Stimulated activated CD8-positive, alpha-beta memory T cell treated with anti-CD3 and anti-CD28 coated beads, Interleukin-7, amount 100 ng/mL, for 48 hours (primary cell): ENCODE results near the gene TNP1.

ENCODE experiments used
- DNase-seq, 2 donors: peaks; one replicate each; pipeline ENCODE4 v3.0.0-alpha.2; 2020; ENCODE audit warnings: low read depth in 1 of 2; ENCODE audit errors: extremely low read depth in 1 of 2

Gene TNP1, protein sequence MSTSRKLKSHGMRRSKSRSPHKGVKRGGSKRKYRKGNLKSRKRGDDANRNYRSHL

DNA sequence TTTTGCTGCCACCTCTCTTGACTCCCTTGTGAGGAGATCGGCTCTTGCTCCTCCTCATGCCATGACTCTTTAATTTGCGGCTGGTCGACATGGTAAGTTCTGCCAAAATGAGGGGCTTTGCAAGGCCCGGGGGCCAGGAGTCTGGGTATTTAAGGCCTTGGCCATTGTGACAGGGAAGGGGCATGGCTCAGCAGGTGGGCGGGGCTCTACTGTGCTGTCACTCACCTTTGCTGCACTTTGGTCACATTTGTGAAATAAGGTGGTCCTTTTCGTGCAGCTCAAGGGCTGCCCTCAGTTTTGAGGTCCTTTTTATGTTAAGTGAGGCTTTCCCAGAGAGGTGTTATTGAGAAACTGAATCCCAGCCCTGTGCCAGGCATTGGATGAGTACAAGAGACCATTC, at the start of gene TNP1:
TSS of gene TNP1 (minus strand) at position 121 of the 400 bp plus-strand sequence. CDS start at position 91, 30 bp downstream.
- DNase-seq: no peak

DNA sequence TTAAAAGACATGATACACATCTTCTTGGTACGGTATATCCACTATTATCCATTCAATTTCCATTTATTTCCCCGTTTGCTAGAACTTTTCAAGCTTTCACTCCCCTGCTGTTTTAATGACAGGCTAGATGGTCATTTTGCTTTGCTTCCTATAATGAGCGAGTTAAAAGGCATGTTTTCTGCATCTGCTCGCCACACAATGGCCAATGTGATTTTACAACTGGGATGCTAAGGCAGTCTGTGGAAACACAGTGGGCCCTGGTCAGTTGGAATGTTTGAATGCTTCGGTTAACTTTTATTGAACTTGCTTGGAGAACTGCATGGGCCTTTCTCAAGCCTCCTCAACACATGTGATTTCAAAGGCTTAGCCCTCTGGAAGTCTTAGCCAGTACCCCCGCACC, 48.4 kb upstream of the TNP1 start:
- DNase-seq: no peak

DNA sequence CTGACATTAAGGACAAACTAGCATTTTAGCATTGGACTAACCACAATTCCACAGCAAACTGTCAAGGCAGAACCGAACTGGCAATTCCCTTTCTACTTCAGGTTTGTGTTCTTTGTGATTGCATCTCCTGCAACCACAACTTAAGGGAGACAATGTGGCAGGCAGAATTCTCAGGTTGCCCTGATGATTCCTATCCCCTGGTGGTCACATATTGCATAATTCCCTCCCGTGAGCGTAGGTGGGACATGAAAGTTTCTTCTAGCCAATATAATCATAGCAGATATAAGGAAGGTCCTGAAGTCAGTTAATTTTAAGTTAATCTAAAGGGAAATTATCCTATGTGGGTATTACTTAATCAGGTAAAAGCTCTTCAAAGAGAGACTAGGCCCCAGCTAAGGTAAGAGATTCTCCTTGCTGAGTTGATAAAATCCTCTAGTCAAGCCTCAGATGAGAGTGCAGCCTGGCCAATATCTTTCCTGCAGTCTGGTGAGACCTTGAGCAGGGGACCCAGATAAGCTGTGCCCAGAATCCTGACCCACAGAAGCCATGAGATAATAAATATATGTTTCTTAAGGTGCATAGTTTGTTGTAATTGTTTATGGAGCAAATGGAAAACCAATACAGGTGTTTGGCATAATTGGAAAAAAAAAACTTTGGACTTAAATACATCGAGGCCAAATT, 45.9 kb upstream of the TNP1 start:
- DNase-seq: no peak

DNA sequence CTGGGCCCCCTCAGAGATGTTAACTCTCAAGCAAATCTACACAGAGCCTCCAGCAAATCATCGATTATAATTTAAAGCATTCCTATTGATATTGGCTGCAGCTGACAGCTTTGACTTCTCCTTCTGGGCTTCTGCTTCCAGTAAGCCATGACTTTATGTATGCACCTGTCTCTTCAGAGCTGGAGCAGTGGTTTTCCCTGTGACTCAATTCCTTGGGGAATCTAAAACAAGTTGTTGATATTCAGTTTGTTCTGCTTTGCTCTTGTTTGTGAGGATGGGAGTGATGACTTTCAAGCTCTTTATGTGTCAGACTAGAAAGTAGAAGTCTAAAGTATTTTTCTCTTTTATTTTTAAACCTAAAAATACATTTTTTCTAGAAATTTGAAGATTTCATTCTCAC, 45.1 kb upstream of the TNP1 start:
- no peak for DNase-seq

DNA sequence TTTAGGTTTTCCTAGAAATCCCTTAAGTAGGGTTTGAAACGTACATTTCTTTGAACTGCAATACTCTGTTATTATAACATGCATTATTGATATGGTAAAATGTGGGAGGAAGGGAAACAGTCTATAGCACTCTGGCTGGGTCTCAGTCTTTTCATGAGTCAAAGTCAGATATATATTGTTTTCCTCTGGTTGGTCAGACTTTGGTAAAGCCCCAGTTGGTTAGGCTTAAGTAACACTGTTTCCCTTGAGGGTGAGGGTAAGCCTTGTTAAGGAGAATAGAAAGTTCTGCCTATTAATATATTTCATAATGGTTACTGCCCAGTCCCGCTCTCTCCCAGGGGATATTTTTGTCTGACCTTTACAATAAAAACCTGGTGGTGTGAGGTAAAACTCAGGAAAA, 44.7 kb upstream of the TNP1 start:
- no peak for DNase-seq

DNA sequence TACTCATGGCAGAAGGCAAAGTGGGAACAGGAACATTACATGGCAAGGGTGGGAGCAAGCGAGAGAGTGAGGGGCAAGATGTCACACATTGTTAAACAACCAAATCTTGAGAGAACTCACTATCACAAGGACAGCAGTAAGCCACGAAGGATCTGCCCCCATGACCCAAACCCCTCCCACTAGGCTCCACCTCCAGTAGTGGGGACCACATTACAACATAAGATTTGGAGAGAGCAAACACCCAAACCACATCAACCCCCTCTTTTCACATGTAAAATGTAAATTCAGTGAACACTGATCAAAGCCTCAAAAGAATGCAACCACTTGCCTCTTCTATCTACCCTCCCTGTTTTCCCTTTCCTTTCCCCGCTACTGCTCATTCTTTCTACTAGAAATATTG, 43.6 kb upstream of the TNP1 start:
- DNase-seq: no peak

DNA sequence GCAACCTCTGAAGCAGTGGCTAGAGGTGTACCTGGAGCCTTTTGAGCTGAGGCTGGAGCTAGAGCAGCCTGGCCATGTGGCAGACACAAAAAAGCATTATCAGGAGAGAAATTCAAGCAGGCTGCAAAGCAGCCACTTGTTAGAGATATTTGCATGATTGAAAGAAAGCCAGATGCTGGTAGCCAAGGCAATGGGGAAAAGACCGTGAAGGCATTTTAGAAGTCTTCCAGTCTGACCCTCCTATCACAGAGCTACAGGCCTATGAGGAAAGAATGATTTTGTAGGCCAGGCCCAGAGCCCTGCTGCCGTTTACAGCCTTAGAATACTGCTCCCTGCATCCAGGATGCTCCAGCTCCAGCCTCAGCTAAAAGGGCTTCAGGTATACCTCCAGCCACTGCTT, 41.4 kb upstream of the TNP1 start:
- no peak for DNase-seq

DNA sequence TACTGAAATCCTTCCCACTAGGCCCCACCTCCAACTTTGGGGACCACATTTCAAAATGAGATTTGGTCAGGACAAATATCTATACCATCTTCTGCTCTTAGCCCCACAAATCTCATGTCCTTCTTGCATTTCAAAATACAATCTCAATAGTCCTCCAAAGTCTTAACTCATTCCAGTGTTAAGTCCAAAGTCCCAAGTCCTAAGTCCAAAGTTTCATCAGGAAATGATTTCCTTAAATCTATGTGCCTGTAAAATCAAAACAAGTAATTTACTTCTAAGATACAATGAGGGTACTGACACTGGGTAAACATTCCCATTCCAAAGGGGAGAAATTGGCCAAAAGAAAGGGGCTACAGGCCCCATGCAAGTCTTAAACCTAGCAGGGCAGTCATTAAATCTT, 40.5 kb upstream of the TNP1 start:
- DNase-seq: no peak

DNA sequence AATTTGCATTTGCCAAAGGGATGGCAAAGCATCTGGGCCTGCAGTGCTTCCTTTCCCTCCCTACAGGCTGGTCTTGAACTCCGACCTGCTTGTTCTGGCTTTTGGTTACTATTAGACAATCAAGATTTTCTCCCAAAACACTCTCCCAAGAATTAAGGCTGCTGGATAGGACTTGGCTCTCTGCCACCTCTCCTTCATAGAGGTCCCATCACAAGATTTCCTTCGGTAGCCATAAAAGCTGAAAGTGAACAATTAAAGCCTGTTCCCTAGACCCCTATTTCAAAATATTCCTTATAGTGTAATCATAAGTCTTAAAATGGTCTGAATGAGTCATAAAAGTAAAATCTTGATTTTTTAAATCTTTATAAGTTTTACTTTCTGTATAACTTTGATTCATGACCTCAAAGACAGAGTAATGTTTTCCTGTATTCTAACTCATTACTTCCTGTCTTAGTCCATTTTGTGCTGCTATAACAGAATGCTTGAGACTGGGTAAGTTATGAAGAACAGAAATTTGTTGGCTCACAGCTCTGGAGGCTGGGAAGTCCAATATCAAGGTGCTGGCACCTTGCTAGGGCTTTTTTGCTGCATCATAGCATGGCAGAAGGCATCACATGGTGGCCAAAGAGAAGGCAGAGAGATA, 37.8 kb upstream of the TNP1 start:
- no peak for DNase-seq

DNA sequence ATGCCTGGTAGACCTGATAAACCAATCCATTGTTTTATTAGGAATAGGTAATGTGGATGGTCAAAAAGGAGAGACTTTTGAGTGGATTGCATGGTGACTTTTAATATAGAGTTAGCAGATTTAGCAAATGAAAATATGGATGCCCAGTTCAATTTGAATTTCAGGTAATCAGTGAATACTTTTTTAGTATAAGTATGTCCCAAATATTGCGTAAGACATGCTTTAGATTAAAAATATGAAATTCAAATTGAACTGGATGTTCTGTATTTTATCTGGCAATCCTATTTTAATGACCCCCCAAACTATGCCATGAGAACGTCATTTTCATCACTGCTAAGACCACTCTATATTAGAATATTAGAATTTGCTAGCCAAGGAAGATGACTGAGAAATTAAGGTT, 30.3 kb upstream of the TNP1 start:
- no peak for DNase-seq

DNA sequence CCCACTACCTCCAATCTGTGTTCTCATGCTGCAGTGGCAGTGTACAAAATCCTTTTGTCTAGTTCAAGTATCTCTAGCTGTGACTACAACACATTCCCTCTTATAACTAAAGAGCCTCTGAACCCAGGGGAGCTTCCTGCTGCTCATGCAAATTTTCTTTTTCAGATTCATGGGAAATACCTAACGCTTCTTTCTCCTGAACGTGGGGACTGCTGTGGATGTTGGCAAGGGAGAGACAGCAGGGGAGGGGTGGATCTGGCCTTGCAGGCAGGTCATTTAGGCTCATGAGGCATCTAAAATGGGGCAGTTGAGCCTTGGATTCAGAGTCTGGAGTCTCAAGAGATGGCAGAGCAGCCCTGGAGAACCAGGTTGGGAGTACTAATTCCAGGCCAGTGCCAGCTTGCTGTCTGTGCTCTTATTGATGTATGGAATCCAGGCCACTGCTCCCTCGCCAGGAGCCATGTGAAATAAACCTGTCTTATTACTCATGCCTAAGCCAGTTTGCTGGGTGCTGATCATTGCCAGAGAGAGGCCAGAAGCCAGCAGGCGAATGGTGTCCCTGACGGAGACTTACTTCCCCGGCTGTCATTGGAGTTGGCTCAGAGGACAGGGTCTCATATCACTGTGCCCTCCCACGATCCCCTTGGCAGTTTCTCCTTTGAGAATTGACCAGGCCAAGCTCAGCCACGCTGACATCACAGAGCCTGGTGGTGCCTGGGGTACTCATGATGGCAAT, 29.2 kb upstream of the TNP1 start:
- no peak for DNase-seq

DNA sequence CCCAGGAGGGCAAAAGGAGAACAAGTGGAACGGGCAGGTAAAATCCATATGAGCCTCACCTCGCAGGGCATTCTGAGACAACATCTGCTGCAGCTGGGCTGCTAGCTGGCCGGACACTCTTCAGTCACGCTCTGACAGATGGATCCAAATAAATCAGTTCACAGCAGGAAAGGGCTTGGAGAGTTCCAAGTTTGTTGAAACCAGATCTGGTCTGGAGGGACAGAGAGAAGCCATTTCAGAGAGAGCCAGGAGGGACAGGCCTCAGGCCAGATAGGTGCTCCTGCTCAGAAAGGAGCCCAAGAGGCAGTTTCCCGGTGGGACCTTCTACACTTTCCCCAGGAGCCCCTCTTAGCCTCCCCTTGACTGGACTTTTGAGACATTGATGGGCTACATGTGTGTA, 28.2 kb upstream of the TNP1 start:
- DNase-seq: no peak

DNA sequence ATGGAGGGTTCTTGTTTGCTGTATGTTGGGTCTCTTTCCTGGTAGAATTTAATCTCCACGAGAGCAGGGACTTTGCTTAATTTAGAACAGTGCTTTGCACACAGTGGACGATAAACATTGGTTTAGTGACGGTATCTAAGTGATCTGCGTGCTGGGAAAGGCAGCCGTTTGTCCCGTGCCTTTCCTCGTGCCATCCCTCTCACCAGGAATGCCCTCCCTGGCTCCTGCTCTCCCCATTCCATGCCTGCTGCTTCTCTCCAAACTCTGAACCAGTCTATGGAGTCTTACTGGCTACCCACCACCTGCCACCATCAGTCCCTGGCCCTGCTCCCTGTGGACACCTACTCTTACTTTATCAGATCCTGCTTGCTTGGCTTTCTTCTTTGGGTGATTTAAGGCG, 27.3 kb upstream of the TNP1 start:
- no peak for DNase-seq

DNA sequence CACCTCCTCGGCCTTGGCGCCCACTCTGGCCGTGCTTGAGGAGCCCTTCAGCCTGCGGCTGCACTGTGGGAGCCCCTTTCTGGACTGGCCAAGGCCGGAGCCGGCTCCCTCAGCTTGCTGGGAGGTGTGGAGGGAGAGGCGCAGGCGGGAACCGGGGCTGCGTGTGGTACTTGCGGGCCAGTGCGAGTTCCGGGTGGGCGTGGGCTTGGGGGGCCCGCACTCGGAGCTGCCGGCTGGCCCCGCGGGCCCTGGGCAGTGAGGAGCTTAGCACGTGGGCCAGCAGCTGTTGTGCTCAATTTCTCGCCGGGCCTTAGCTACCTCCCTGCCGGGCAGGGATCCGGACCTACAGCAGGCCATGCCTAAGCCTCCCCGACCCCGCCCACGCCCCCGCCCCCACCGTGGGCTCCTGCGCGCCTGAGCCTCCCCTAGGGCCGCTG, 25.3 kb upstream of the TNP1 start:
- DNase-seq: no peak

DNA sequence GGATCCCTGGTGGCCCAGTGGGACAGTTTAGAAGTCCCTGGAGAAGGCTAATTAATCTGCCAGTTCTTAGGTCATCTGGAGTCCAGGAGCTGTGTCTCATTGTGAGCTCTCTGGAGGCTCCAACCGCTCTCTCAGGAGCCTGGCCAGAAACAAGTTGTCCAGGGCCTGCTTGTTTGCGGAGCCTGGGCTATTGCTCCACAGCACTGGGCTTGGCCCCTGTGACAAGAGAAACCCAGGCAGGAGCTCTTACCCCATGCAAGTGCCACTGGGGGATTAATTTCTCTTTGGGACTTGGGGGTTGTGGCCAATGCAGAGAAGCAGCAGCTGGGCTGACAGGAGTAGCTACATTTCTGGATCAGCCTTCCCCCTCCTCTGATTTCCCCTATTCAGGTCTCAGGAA, 24.5 kb upstream of the TNP1 start:
- no peak for DNase-seq

DNA sequence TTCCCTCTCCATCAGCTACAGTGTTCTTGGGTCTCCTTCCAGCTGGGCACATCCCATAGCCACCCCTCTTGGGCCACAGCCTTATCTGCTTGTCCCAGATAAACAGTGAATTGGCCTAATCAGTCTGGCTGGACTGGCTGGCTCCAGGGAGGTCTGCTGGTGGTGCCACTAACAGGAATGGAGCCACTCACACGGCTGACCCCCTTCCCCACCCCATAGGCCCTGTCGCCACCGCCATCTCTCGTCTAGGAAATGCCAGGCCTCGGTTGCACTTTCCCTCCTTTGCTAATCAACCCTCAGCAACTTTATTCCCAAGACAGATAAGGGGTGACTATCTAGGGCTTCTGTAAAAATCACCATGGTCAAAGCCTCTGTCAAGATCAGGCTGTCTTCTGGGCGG, 23.0 kb upstream of the TNP1 start:
- no peak for DNase-seq

DNA sequence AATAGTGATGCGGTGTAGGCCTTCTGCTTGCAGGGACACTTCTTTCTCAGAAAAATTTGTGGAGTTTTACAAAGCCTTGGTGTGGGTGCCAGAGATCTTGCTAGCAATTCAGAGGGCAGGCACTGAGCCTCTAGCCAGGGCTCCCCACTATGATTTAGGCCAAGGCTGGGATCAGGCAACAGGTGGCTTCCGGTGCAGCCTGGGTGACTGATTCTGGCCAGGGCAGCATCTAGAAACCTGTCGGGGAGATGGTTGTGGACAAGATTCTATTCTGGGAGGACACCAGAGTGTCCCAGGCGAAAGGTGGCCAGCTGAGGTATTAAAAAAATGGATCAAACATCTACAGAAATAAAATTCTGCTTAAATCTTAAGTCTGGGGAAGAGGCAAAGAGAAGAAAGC, 21.5 kb upstream of the TNP1 start:
- DNase-seq: no peak

DNA sequence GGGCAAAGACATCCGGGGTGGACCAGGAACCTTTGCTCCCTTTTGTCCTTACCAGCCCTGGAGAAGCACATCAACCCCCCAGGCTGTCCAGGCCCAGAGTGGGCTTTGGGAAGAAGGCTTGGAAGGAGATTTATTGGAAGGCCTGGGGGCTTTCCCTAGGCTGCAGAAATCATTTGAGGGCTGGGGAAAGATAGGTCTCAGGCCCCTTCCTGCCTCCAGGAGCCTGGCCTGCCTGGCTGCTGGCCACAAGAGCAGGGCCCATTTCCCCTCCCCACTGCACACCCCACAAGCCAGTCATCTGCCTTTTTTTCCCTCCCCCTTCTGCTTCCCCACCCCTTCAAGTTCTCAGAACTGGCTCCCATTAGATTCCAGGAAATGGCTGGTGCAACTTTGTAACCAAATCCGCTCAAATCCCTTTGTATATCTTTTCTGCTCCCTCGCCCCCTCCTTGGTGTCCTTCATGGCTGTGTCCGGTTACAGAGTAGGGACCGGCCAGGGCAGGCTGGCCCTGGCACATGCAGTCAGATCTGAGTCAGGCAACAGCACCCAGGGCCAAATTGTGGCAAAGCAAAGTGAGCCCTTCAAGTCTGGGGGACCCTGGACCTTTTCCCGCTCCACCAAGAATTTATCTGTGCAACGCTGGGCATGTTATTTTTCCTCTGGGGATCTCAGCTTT, 20.8 kb upstream of the TNP1 start:
- DNase-seq: no peak

DNA sequence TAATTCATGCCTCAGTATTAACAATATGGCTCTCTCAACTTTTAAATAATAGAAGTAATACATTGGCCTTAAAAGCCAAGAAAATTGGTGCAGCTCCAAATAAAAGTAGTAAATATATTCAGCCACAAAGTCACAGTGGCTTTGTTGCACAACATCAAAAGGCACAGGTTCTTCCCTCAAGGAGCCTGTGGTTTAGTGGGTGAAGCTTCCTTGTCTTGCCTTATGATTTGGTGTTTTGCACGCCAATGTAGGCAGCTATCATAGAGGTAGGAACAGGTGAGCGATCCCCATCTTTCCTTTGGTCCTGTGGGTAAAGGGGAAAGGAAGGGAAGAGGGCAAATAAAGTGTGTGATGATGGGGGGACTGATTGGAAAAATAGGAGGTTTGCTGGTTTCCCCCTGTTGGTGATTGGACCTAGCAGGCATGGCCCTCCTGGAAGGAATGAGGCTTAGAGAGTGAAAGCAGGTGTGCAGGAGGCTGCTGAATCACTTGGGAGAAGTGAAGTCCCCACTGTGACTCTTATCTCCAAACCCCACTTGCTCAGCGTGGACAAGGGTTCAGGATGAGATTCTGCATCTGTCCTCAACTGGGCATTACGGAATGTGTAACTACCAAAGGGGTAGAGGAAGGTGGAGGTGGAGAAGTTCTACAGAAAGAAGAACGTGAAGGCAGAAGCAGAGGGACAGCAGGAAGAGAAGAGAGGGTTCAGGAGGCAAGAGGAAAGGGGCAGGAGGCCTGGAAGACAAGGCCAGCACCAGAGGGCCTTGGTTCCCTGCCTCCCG, 20.1 kb upstream of the TNP1 start:
- no peak for DNase-seq

DNA sequence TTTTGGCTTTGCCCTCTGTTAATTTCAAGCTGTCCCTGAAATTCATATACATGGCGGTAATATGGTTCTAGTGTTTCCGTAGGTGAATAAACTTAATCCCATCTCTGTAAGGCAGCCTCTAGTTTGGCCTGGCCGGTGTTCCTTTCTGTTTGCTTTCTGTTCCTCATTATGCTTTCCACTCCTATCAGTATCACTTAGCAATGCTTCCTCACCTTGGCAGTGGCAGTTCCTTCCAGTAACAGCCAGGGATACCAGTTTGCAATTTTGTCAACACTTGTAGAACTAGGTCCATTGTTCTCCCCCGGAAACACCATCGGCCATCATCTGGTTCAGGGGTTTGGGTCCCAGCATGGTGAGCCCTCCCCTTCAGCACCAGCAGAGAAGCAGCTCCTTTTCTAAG, 18.2 kb upstream of the TNP1 start:
- DNase-seq: no peak

DNA sequence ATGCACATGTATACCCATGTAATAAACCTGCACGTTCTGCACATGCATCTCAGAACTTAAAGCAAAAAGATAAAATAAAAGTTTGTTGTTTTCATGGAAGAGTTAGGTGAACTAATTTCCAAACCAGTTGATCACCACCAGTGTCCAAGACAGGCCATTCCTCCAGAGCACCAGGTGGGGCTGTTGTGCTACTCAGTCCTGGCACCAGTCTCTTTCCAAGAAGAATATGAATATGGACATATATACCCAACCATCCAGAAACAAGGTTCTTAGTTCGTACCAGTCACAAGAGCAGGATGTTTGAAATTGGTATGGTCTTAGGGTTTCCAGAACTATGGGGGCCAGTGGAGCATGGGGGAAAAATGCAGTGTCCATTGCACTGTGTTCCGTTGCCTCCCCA, 17.2 kb upstream of the TNP1 start:
- DNase-seq: no peak
